Measurements from ENCODE around the gene PAN2.
"Not testable (repeated sequence)": the region's sequence is repeated elsewhere in the genome, so short reads cannot be mapped to it uniquely, and the experiment has no call there.

The PAN2 gene

DNA sequence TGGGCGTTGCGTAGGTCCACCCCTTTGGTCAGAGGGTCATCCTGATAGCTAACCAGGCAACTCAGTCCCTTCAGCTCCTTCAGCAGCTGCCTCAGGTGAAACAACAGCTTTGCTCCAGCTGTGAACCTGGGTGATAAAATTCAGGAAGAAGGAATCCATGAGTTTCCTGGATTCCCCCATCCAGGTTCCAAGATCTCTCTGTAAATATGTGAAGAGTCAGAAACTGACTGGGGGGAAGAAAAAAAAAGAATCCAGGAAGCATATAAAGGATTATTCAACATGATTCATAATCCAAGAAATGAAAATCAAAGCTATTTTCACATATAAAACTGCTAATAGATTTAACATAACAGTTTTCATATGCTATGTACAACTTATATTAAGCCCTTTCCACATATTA is 17.5 kb upstream of the PAN2 start:
- no peak for FAIRE-seq
- TF ChIP-seq, protein P1, sequence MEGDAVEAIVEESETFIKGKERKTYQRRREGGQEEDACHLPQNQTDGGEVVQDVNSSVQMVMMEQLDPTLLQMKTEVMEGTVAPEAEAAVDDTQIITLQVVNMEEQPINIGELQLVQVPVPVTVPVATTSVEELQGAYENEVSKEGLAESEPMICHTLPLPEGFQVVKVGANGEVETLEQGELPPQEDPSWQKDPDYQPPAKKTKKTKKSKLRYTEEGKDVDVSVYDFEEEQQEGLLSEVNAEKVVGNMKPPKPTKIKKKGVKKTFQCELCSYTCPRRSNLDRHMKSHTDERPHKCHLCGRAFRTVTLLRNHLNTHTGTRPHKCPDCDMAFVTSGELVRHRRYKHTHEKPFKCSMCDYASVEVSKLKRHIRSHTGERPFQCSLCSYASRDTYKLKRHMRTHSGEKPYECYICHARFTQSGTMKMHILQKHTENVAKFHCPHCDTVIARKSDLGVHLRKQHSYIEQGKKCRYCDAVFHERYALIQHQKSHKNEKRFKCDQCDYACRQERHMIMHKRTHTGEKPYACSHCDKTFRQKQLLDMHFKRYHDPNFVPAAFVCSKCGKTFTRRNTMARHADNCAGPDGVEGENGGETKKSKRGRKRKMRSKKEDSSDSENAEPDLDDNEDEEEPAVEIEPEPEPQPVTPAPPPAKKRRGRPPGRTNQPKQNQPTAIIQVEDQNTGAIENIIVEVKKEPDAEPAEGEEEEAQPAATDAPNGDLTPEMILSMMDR (IDR thresholded peaks at IDR 0.05; ENCODE audit: insufficient read depth, missing control alignments): no peak
- no peak for DNase-seq (ENCODE audit: insufficient read length, low spot score)

DNA sequence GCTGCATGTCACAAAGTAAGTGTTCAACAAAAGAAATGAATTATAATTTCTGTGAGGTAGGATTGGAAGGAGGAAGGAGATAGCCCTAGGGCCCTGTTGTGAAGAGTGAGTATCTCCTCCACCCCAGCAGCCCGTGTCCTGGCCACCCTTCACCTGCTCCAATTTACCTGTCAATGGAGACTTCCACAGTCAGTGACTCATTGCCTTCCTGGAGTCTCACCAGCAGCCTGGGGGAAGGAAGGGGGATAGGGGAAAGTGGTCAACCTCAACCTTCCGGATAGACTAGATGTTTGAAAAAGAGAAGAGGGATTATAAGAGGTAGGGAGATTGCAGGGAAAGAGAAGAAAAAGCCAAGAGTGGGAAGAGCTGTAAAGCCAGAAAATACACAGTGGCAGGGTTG is 16.9 kb upstream of the PAN2 start:
- TF ChIP-seq, protein P1 (IDR thresholded peaks at IDR 0.05; ENCODE audit: insufficient read depth, missing control alignments): no peak
- DNase-seq (ENCODE audit: insufficient read length, low spot score) (no peak), FAIRE-seq (no peak)

DNA sequence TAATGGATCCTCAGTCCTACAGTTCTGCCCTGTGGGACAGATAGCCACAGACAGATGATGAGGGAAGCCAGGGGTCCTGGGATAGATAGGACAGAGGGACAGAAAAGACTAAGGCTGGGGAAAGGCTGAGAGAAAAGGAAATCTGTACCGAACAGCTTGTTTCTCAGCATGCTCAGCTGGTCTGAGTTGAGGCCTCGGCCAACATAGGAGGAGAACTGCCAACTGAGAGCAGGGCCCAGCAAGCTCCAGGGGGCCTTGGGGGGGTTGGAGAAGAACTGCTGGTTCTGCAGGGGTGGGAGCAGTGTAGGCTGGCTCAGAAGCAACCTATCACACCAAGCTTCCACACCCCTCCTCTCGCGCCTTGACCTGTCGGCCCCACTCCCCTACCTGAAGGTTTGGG is 15.0 kb upstream of the PAN2 start:
- no peak for DNase-seq (ENCODE audit: insufficient read length, low spot score)
- TF ChIP-seq, protein P1 (IDR thresholded peaks at IDR 0.05; ENCODE audit: insufficient read depth, missing control alignments): no peak
- FAIRE-seq: no peak

DNA sequence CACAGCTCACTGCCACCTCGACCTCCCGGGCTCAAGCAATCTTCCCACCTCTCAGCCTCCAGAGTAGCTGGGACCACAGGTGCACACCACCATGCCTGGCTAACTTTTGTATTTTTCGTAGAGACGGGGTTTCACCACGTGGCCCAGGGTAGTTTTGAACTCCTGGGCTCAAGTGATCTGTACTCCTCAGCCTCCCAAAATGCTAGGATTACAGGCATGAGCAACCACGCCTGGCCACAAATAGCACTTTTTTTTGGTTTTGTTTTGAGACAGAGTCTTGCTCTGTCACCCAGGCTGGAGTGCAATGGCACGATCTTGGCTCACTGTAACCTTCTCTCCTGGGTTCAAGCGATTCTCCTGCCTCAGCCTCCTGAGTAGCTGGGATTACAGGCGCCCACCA is 13.5 kb upstream of the PAN2 start:
- not testable (repeated sequence) for FAIRE-seq; DNase-seq (ENCODE audit: insufficient read length, low spot score)

DNA sequence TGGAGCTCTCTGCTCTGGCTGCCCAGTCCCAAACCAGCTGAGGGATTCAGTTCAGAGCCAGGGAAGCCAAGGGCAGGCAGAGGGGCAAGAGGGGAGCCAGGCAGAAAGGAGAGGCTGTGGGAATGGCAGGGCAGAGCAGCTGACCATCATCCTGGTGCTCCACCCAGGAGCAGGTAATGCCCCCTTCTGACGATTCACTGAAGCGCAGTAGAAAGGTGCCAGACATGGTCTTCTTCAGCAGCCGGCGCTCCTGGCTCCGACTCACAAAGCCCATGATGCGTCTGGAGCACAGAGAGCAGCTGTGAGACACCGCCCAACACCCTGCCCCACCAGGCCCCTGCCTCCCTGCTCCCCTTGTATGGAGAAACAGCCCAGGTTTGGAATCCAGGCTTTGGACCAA is 12.9 kb upstream of the PAN2 start:
- DNase-seq (ENCODE audit: insufficient read length, low spot score) (no peak), FAIRE-seq (no peak)
- TF ChIP-seq, protein P1 (IDR thresholded peaks at IDR 0.05; ENCODE audit: insufficient read depth, missing control alignments): no peak

DNA sequence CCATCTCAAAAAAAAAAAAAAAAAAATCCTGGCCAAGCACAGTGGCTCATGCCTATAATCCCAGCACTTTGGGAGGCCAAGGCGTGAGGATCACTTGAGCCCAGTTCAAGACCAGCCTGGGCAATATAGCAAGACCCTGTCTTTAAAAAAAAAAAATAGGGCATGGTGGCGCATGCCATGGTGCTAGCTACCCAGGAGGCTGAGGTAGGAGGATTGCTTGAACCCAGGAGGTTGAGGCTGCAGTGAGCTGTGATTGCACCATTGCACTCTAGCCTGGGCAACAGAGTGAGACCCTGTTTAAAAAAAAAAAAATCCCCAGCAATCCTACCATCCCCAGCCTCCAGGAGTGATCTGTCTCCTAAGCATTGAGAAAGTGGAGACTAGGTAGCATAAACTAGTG is 8.5 kb upstream of the PAN2 start:
- DNase-seq (ENCODE audit: insufficient read length, low spot score); FAIRE-seq: not testable (repeated sequence)

DNA sequence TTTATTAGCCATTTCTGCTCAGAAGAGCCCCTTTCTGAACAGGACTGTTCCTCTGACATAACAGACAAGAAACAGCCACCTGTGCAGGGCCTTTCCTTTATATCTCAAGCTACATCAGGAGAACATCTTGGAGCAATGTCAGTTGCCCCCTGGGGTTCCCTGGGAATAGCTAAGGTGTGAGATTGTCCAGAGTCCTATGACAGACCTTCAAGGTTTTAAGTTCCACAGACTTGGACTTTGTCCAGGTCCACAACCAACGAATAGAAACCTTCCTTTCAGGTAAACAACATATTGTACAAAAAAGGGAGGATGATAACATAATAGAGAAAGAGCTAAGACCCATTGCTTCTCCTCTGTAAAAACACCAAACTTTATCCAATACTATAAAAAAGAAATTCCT is 7.8 kb upstream of the PAN2 start:
- FAIRE-seq: no peak
- TF ChIP-seq, protein P1 (IDR thresholded peaks at IDR 0.05; ENCODE audit: insufficient read depth, missing control alignments): no peak

DNA sequence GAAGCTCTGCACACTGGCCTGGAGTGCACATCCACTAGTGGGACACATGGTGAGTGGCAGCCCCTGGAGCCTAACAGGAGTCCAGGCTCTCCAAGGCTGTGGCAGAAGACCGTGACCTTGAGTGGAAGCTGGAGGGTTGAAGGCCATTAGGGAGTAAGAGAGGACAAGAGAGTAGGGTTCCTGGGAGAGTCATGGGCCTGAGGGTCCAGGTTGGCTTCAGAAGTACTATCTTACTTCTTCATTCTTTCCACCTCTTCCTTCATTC is 5.3 kb upstream of the PAN2 start:
- FAIRE-seq (no peak), DNase-seq (ENCODE audit: insufficient read length, low spot score) (no peak)
- TF ChIP-seq, protein P1 (IDR thresholded peaks at IDR 0.05; ENCODE audit: insufficient read depth, missing control alignments): no peak

More for the DNA sequence above, 7.8 kb upstream of the PAN2 start:
- DNase-seq (ENCODE audit: insufficient read length, low spot score): no peak
